ENCODE data around the gene FLAD1.

FLAD1 gene

GRCh38 chr1:155026154-155026553 is 43.0 kb downstream of the FLAD1 start:
- Histone ChIP-seq H2AK5ac (ENCODE audit: low read length) (peak overlapping the region; percentile 88), H3K4ac (ENCODE audit: low read depth, low read length) (peak overlapping the region; percentile 60), H3K23ac (ENCODE audit: low read length) (no peak overlapping the region), H3K36me3 (ENCODE audit: control insufficient read depth in 1 of 2, insufficient read depth in 2 of 2, low read length in 2 of 2) (no peaks in the 10 kb centered on the region), H3K9me3 (ENCODE audit: insufficient read depth, low read depth, low read length) (no peaks in the 10 kb centered on the region), H3K4me1 (ENCODE audit: control insufficient read depth in 1 of 2, insufficient read depth in 2 of 2, low read length in 2 of 2) (peaks cover 11 to 19% of the 10 kb centered on the region in 2 experiments), H3K79me1 (ENCODE audit: low read length) (peaks cover 4% of the 10 kb centered on the region), H3K14ac (ENCODE audit: low read length) (peak overlapping the region; percentile 78), H4K8ac (ENCODE audit: low read depth, low read length) (no peak overlapping the region), H3K79me2 (ENCODE audit: control insufficient read depth, insufficient read depth, low read length, poor library complexity) (no peaks in the 10 kb centered on the region), H2AFZ (ENCODE audit: insufficient read depth, low read length, poor library complexity) (no peak overlapping the region), H3K9ac (ENCODE audit: low read length) (no peak overlapping the region), H2BK5ac (ENCODE audit: low read depth, low read length, poor library complexity) (peak overlapping the region; percentile 1), H3K27me3 (ENCODE audit: insufficient read depth, low read length) (no peaks in the 10 kb centered on the region), H3K18ac (ENCODE audit: low read length) (peak overlapping the region; percentile 66), H3K4me2 (ENCODE audit: low read length) (no peak overlapping the region), H4K91ac (ENCODE audit: low read depth, low read length) (peak overlapping the region; percentile 68), H2BK120ac (ENCODE audit: insufficient read depth, low read length, poor library complexity) (peak overlapping the region; percentile 43), H2BK12ac (ENCODE audit: low read length) (peak overlapping the region; percentile 91), H3K4me3 (ENCODE audit: low read depth, low read length) (no peak overlapping the region), H3K27ac (ENCODE audit: low read depth, low read length) (no peak overlapping the region), H4K12ac (ENCODE audit: low read depth, low read length) (no peak overlapping the region)
- WGBS (ENCODE audit: extremely low coverage, insufficient coverage, insufficient read length): no CpG with 5 or more reads among the region's 9 CpGs
- DNase-seq: peak in 1 of 2 donors; percentile 24

- H3K27ac ChIP-seq (ENCODE audit: low read depth, low read length): no peak overlapping the region
- H3K4me2 ChIP-seq (ENCODE audit: low read length): no peak overlapping the region
- no peaks in the 10 kb centered on the region for H3K79me2 ChIP-seq (ENCODE audit: control insufficient read depth, insufficient read depth, low read length, poor library complexity)
- H2BK120ac ChIP-seq (ENCODE audit: insufficient read depth, low read length, poor library complexity): no peak overlapping the region
- no peaks in the 10 kb centered on the region for H3K9me3 ChIP-seq (ENCODE audit: insufficient read depth, low read depth, low read length)
- DNase-seq: peak; percentile 97 to 99
- H3K14ac ChIP-seq (ENCODE audit: low read length): no peak overlapping the region
- H4K8ac ChIP-seq (ENCODE audit: low read depth, low read length): no peak overlapping the region
- peaks cover 4% of the 10 kb centered on the region for H3K79me1 ChIP-seq (ENCODE audit: low read length)
- H3K4me1 ChIP-seq (ENCODE audit: control insufficient read depth in 1 of 2, insufficient read depth in 2 of 2, low read length in 2 of 2): peaks cover 11 to 19% of the 10 kb centered on the region in 2 experiments
- H4K12ac ChIP-seq (ENCODE audit: low read depth, low read length): no peak overlapping the region
- H2AFZ ChIP-seq (ENCODE audit: insufficient read depth, low read length, poor library complexity): no peak overlapping the region
- no peak overlapping the region for H3K23ac ChIP-seq (ENCODE audit: low read length)
- peak overlapping the region; percentile 91 for H2BK12ac ChIP-seq (ENCODE audit: low read length)
- H3K18ac ChIP-seq (ENCODE audit: low read length): no peak overlapping the region
- H2BK5ac ChIP-seq (ENCODE audit: low read depth, low read length, poor library complexity): no peak overlapping the region
- H3K9ac ChIP-seq (ENCODE audit: low read length): no peak overlapping the region
- H3K27me3 ChIP-seq (ENCODE audit: insufficient read depth, low read length): no peaks in the 10 kb centered on the region
- H3K4ac ChIP-seq (ENCODE audit: low read depth, low read length): no peak overlapping the region
- no peaks in the 10 kb centered on the region for H3K36me3 ChIP-seq (ENCODE audit: control insufficient read depth in 1 of 2, insufficient read depth in 2 of 2, low read length in 2 of 2)
- no peak overlapping the region for H2AK5ac ChIP-seq (ENCODE audit: low read length)
- H3K4me3 ChIP-seq (ENCODE audit: low read depth, low read length): no peak overlapping the region
- H4K91ac ChIP-seq (ENCODE audit: low read depth, low read length): no peak overlapping the region
- no CpG with 5 or more reads among the region's 6 CpGs for WGBS (ENCODE audit: extremely low coverage, insufficient coverage, insufficient read length)
These were observed 43.4 kb downstream of the FLAD1 start for GRCh38 chr1:155026588-155026987.

- H3K4me2 ChIP-seq (ENCODE audit: low read length): no peak overlapping the region
- H3K27ac ChIP-seq (ENCODE audit: low read depth, low read length): no peak overlapping the region
- peaks cover 4% of the 10 kb centered on the region for H3K79me1 ChIP-seq (ENCODE audit: low read length)
- no peak overlapping the region for H2BK120ac ChIP-seq (ENCODE audit: insufficient read depth, low read length, poor library complexity)
- peaks cover 7 to 8% of the 10 kb centered on the region in 2 experiments for H3K4me1 ChIP-seq (ENCODE audit: control insufficient read depth in 1 of 2, insufficient read depth in 2 of 2, low read length in 2 of 2)
- H2AK5ac ChIP-seq (ENCODE audit: low read length): no peak overlapping the region
- WGBS (ENCODE audit: extremely low coverage, insufficient coverage, insufficient read length): no CpG with 5 or more reads among the region's 16 CpGs
- H3K9ac ChIP-seq (ENCODE audit: low read length): no peak overlapping the region
- no peak overlapping the region for H3K18ac ChIP-seq (ENCODE audit: low read length)
- H3K4ac ChIP-seq (ENCODE audit: low read depth, low read length): no peak overlapping the region
- no peak overlapping the region for H2AFZ ChIP-seq (ENCODE audit: insufficient read depth, low read length, poor library complexity)
- no peak overlapping the region for H4K8ac ChIP-seq (ENCODE audit: low read depth, low read length)
- H3K27me3 ChIP-seq (ENCODE audit: insufficient read depth, low read length): no peaks in the 10 kb centered on the region
- no peaks in the 10 kb centered on the region for H3K9me3 ChIP-seq (ENCODE audit: insufficient read depth, low read depth, low read length)
- H4K91ac ChIP-seq (ENCODE audit: low read depth, low read length): no peak overlapping the region
- DNase-seq: no peak
- no peak overlapping the region for H4K12ac ChIP-seq (ENCODE audit: low read depth, low read length)
- H3K14ac ChIP-seq (ENCODE audit: low read length): no peak overlapping the region
- H2BK12ac ChIP-seq (ENCODE audit: low read length): no peak overlapping the region
- peak overlapping the region; percentile 6 for H3K4me3 ChIP-seq (ENCODE audit: low read depth, low read length)
- no peaks in the 10 kb centered on the region for H3K36me3 ChIP-seq (ENCODE audit: control insufficient read depth in 1 of 2, insufficient read depth in 2 of 2, low read length in 2 of 2)
- H3K79me2 ChIP-seq (ENCODE audit: control insufficient read depth, insufficient read depth, low read length, poor library complexity): no peaks in the 10 kb centered on the region
- no peak overlapping the region for H2BK5ac ChIP-seq (ENCODE audit: low read depth, low read length, poor library complexity)
- H3K23ac ChIP-seq (ENCODE audit: low read length): no peak overlapping the region
These were observed 46.5 kb downstream of the FLAD1 start for GRCh38 chr1:155029513-155030242.

GRCh38 chr1:155030243-155030795 is 47.2 kb downstream of the FLAD1 start:
- peaks cover 4% of the 10 kb centered on the region for H3K79me1 ChIP-seq (ENCODE audit: low read length)
- H2AFZ ChIP-seq (ENCODE audit: insufficient read depth, low read length, poor library complexity): no peak overlapping the region
- no peak overlapping the region for H3K14ac ChIP-seq (ENCODE audit: low read length)
- H3K4me3 ChIP-seq (ENCODE audit: low read depth, low read length): peak overlapping the region; percentile 6
- H3K9me3 ChIP-seq (ENCODE audit: insufficient read depth, low read depth, low read length): no peaks in the 10 kb centered on the region
- H3K27ac ChIP-seq (ENCODE audit: low read depth, low read length): no peak overlapping the region
- WGBS (ENCODE audit: extremely low coverage, insufficient coverage, insufficient read length): no CpG with 5 or more reads among the region's 15 CpGs
- no peak overlapping the region for H3K4me2 ChIP-seq (ENCODE audit: low read length)
- no peak for DNase-seq
- no peak overlapping the region for H3K18ac ChIP-seq (ENCODE audit: low read length)
- no peak overlapping the region for H2BK5ac ChIP-seq (ENCODE audit: low read depth, low read length, poor library complexity)
- H3K36me3 ChIP-seq (ENCODE audit: control insufficient read depth in 1 of 2, insufficient read depth in 2 of 2, low read length in 2 of 2): no peaks in the 10 kb centered on the region
- no peak overlapping the region for H3K9ac ChIP-seq (ENCODE audit: low read length)
- H4K91ac ChIP-seq (ENCODE audit: low read depth, low read length): no peak overlapping the region
- no peak overlapping the region for H2BK12ac ChIP-seq (ENCODE audit: low read length)
- H3K4me1 ChIP-seq (ENCODE audit: control insufficient read depth in 1 of 2, insufficient read depth in 2 of 2, low read length in 2 of 2): peaks cover 7 to 8% of the 10 kb centered on the region in 2 experiments
- H2BK120ac ChIP-seq (ENCODE audit: insufficient read depth, low read length, poor library complexity): no peak overlapping the region
- no peaks in the 10 kb centered on the region for H3K79me2 ChIP-seq (ENCODE audit: control insufficient read depth, insufficient read depth, low read length, poor library complexity)
- H4K8ac ChIP-seq (ENCODE audit: low read depth, low read length): no peak overlapping the region
- H3K4ac ChIP-seq (ENCODE audit: low read depth, low read length): no peak overlapping the region
- no peaks in the 10 kb centered on the region for H3K27me3 ChIP-seq (ENCODE audit: insufficient read depth, low read length)
- H2AK5ac ChIP-seq (ENCODE audit: low read length): no peak overlapping the region
- H3K23ac ChIP-seq (ENCODE audit: low read length): no peak overlapping the region
- no peak overlapping the region for H4K12ac ChIP-seq (ENCODE audit: low read depth, low read length)

All from trophoblast cell (in vitro differentiated cells and primary cell).